Measurements from ENCODE around the gene TMEM61.

The TMEM61 gene

GRCh38 chr1:54987919-54988705, 7.7 kb downstream of the TMEM61 start:
- TF ChIP-seq GATA3 (IDR thresholded peaks at IDR 0.05; ENCODE audit: low read depth, low read length) = no peak
- TF ChIP-seq GATA2 (IDR thresholded peaks at IDR 0.05; ENCODE audit: low read depth, low read length) = no peak

- TF ChIP-seq GATA3 (IDR thresholded peaks at IDR 0.05; ENCODE audit: low read depth, low read length) (no peak), GATA2 (IDR thresholded peaks at IDR 0.05; ENCODE audit: low read depth, low read length) (no peak)
Observed at GRCh38 chr1:54988975-54989374, 8.5 kb downstream of the TMEM61 start.

GRCh38 chr1:54989473-54989872, 9.0 kb downstream of the TMEM61 start:
- TF ChIP-seq GATA3 (IDR thresholded peaks at IDR 0.05; ENCODE audit: low read depth, low read length) = no peak

- TF ChIP-seq GATA2 (IDR thresholded peaks at IDR 0.05; ENCODE audit: low read depth, low read length) (no peak), GATA3 (IDR thresholded peaks at IDR 0.05; ENCODE audit: low read depth, low read length) (no peak)
Observed at GRCh38 chr1:54989968-54990810, 9.8 kb downstream of the TMEM61 start.

- no peak for TF ChIP-seq GATA3 (IDR thresholded peaks at IDR 0.05; ENCODE audit: low read depth, low read length)
- TF ChIP-seq GATA2 (IDR thresholded peaks at IDR 0.05; ENCODE audit: low read depth, low read length) = no peak
Observed at GRCh38 chr1:54990916-54991315, 10.5 kb downstream of the TMEM61 start.

GRCh38 chr1:54991939-54992338, 11.5 kb downstream of the TMEM61 start:
- TF ChIP-seq GATA3 (IDR thresholded peaks at IDR 0.05; ENCODE audit: low read depth, low read length) = no peak

GRCh38 chr1:54993140-54993539, 12.7 kb downstream of the TMEM61 start:
- no peak for TF ChIP-seq GATA3 (IDR thresholded peaks at IDR 0.05; ENCODE audit: low read depth, low read length)
- TF ChIP-seq GATA2 (IDR thresholded peaks at IDR 0.05; ENCODE audit: low read depth, low read length) = no peak

- TF ChIP-seq GATA2 (IDR thresholded peaks at IDR 0.05; ENCODE audit: low read depth, low read length) = no peak
- TF ChIP-seq GATA3 (IDR thresholded peaks at IDR 0.05; ENCODE audit: low read depth, low read length) = no peak
Observed at GRCh38 chr1:54994355-54994990, 14.0 kb downstream of the TMEM61 start.

GRCh38 chr1:54995013-54995760, 14.8 kb downstream of the TMEM61 start:
- TF ChIP-seq GATA3 (IDR thresholded peaks at IDR 0.05; ENCODE audit: low read depth, low read length) = no peak
- no peak for TF ChIP-seq GATA2 (IDR thresholded peaks at IDR 0.05; ENCODE audit: low read depth, low read length)

GRCh38 chr1:54995835-54996234, 15.4 kb downstream of the TMEM61 start:
- no peak for TF ChIP-seq GATA2 (IDR thresholded peaks at IDR 0.05; ENCODE audit: low read depth, low read length)
- TF ChIP-seq GATA3 (IDR thresholded peaks at IDR 0.05; ENCODE audit: low read depth, low read length) = no peak

- TF ChIP-seq GATA2 (IDR thresholded peaks at IDR 0.05; ENCODE audit: low read depth, low read length) = no peak
- TF ChIP-seq GATA3 (IDR thresholded peaks at IDR 0.05; ENCODE audit: low read depth, low read length) = no peak
Observed at GRCh38 chr1:54996359-54996868, 16.0 kb downstream of the TMEM61 start.

GRCh38 chr1:54996869-54997710, 16.7 kb downstream of the TMEM61 start:
- TF ChIP-seq GATA3 (IDR thresholded peaks at IDR 0.05; ENCODE audit: low read depth, low read length) (no peak), GATA2 (IDR thresholded peaks at IDR 0.05; ENCODE audit: low read depth, low read length) (no peak)

GRCh38 chr1:54997711-54997986, 17.2 kb downstream of the TMEM61 start:
- TF ChIP-seq GATA2 (IDR thresholded peaks at IDR 0.05; ENCODE audit: low read depth, low read length) (no peak), GATA3 (IDR thresholded peaks at IDR 0.05; ENCODE audit: low read depth, low read length) (no peak)

Data from SH-SY5Y (cell line).